HS-5 (cell line): ENCODE data around the gene MYRIP.
"Not testable (repeated sequence)": the region's sequence is repeated elsewhere in the genome, so short reads cannot be mapped to it uniquely, and the experiment has no call there.

Experiments
- DNase-seq: peaks from one replicate; pipeline ENCODE4 v3.0.0-alpha.2; 2012; ENCODE audit warnings: low read depth

The MYRIP gene

GRCh38 chr3:39808467-39809180 is 785 bp upstream of the MYRIP start:
- DNase-seq = no peak

GRCh38 chr3:39809995-39810595 is 686 bp downstream of the MYRIP start:
- no peak for DNase-seq

GRCh38 chr3:39810647-39811161 is 1.3 kb downstream of the MYRIP start:
- DNase-seq = no peak

GRCh38 chr3:39811561-39811960 is 2.2 kb downstream of the MYRIP start:
- DNase-seq = no peak

GRCh38 chr3:39812537-39812936 is 3.1 kb downstream of the MYRIP start:
- no peak for DNase-seq

GRCh38 chr3:39814007-39814406 is 4.6 kb downstream of the MYRIP start:
- peak; percentile 18 for DNase-seq

- DNase-seq = no peak
Measured at GRCh38 chr3:39819899-39820298, 10.5 kb downstream of the MYRIP start.

- DNase-seq = not testable (repeated sequence)
Measured at GRCh38 chr3:39833764-39834163, 24.4 kb downstream of the MYRIP start.

GRCh38 chr3:39839484-39839883 is 30.1 kb downstream of the MYRIP start:
- no peak for DNase-seq

- no peak for DNase-seq
Measured at GRCh38 chr3:39843440-39843839, 34.0 kb downstream of the MYRIP start.

- no peak for DNase-seq
Measured at GRCh38 chr3:39848365-39848764, 39.0 kb downstream of the MYRIP start.

GRCh38 chr3:39849992-39850715 is 40.7 kb downstream of the MYRIP start:
- DNase-seq = no peak

GRCh38 chr3:39850716-39851032 is 41.3 kb downstream of the MYRIP start:
- no peak for DNase-seq

GRCh38 chr3:39855517-39855916 is 46.1 kb downstream of the MYRIP start:
- DNase-seq = no peak

GRCh38 chr3:39869890-39870289 is 60.5 kb downstream of the MYRIP start:
- DNase-seq = no peak

- DNase-seq = peak; percentile 8
Measured at GRCh38 chr3:39870706-39871105, 61.3 kb downstream of the MYRIP start.

GRCh38 chr3:39879581-39879980 is 70.2 kb downstream of the MYRIP start:
- no peak for DNase-seq

GRCh38 chr3:39882111-39882510 is 72.7 kb downstream of the MYRIP start:
- DNase-seq = no peak

- no peak for DNase-seq
Measured at GRCh38 chr3:39892068-39892467, 82.7 kb downstream of the MYRIP start.

GRCh38 chr3:39896184-39896583 is 86.8 kb downstream of the MYRIP start:
- no peak for DNase-seq

- no peak for DNase-seq
Measured at GRCh38 chr3:39900462-39901002, 91.1 kb downstream of the MYRIP start.

GRCh38 chr3:39903253-39903652 is 93.8 kb downstream of the MYRIP start:
- DNase-seq = no peak

- DNase-seq = no peak
Measured at GRCh38 chr3:39905788-39906187, 96.4 kb downstream of the MYRIP start.
